HG02938 (cell line): ENCODE measurements around the gene RAP1B.

Experiments used
- ATAC-seq: cut with Tn5 transposase; IDR thresholded peaks from one replicate; pipeline ENCODE4 v1.9.1; 2021; ENCODE audit warnings: mild to moderate bottlenecking, moderate library complexity; ENCODE audit not compliant: unreplicated experiment

RAP1B gene

DNA sequence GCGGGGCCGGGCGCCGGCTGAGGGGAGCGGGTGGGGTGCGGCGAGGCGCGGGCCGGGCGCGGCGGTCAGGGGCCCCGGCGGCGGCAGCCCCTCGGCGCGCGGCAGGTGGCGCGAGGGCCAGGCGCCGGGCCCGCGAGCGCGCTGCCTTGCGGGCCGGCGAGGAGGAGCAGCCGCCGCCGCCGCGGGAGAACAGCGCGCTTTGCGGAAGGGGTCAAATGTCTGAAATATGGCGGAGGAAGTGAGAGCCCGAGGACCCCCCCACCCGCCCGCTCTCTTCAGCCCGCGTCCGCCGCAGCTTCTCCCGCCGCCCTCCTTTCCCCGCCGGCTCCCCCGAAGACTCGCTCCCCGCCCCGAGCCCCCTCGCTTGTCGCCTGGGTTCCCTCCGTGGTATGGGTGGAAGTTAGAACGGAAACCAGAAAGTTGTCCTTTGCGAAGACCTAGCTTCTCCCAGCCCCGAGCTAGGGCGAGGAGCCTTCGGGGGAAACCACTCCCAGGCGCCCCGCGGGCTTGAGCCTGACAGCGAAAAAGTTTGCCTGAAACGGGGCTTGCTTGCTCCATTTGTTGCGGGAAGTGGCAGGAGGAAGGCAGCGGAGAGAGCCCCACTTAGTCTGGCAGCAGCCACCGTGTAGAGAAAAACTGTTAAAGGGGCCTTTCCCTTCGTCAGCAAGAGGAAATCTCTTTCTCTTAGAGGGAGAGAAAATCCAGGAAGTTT, 551 bp downstream of the RAP1B start:
- peak; percentile 34 for ATAC-seq

DNA sequence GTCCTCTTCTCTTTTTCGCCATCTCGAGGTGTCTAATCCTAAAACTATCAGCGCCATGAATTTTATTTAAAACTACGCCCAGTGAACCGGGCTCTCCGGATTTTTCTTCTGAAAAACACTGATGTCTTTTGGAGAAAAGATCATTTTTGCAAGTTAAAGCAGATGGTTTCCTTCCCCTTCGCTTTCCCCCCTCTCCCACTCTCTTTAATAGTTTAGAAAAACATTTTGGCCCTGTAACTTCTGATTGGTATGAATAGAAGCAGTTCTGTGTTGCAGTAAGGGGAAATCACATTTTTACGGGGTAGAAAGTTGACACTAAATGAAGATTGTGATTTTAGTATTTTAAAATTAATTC, 1.1 kb downstream of the RAP1B start:
- ATAC-seq, result no peak

DNA sequence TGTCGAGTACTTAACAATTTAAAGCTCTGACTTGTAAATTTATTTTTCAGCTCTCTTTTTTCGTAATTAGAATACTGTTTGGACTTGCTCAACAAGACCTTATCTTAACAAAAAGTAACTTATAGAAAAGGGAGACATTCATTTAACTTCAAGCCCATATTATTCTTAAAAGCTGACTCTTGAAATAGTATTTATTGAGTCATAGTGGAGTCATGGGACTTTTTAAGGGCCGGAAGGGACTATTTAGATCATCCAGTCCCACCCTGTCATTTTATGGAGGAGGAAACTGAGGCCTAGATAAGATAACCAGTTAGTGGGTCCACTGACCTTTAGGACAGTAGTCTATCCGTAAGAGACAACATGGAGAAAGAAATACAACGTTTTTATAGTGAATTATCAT, 1.5 kb downstream of the RAP1B start:
- no peak for ATAC-seq

DNA sequence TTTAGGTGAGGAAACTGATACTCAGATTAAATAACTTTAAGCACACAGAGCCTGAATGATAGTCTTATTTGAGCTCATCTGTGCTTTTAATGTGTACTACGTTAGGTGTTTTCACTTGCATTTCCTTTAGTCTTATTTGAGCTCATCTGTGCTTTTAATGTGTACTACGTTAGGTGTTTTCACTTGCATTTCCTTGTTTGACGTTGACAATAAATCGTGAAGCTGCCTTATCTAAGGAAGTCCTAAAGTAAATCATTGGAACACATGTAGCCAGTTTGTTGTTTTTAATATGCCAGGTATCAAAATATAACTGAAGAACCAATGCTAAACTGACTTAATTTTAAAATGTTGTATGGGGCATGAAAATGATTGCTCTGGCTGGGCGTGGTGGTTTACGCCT, 2.0 kb downstream of the RAP1B start:
- ATAC-seq, result no peak

DNA sequence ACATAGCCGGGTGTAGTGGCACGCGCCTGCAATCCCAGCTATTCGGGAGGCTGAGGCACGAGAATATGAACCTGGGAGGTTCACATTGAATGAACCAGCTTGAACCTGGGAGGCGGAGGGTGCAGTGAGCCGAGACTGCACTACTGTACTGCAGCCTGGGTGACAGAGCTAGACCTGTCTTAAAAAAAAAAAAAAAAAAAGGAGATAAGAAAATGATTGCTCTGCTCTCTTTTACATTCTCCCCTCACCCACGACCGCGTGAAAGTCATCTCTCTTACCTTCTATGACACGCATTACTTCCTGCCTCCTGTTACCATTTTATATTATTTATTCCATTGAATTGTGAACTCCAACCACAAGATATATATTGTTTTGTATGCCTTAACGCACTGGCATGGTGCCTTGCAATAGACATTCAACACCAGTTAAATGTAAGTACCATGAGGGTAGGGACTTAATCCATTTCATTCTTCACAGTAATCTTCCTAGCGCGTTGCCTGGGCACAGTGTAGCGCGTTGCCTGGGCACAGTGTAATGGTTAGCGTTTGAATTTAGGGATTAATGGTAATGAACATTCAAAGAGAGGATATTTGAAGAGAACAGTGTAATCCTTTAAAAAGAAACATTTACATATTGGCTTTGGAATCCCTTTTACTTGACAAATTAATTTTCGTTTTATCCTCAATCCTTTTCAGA, 2.7 kb downstream of the RAP1B start:
- no peak for ATAC-seq

DNA sequence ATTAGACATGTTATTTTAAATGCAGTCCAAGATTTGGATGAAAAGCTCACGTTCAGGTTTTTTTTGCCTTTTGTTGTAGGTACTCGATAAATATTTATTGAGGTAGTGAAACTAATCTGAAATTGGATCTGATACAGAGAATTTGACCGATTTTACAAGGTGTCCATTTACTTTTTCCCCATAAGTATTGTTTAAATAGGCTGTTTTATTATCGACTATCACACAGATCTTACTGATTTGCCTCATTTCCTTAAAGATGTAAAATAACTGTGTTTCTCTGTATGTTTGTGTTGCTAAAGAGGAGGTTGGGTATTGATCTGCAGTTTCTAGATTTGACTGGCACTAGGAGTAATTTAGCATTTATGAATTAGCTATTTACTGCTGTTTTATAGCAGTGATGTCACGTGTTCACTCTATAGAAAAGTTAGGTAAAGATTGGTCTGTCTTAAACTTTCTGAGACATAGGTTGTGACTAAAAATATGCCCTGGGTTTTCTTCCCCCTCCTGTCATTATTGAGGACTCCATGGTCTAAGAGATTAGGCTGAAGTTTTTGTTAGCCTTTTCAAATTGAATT, 3.5 kb downstream of the RAP1B start:
- ATAC-seq, result no peak

DNA sequence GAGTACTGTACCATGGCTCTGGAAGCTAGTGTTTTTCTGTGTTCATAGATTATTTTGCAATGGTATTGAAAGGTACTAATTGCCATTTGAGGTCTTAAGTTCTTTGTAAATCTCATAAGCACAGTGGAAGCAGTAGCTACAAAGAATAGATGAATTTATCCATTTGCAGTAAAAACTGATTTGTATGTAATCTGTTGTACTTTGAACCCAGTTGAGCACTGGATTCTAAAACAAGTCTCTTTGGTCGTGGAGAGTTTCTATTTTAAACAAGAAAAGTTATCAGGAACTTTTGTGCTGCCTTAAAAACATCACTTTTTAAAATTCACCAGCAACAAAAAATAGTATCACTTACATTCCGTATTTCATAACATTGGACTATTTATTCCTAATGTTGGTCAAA, 4.1 kb downstream of the RAP1B start:
- no peak for ATAC-seq

DNA sequence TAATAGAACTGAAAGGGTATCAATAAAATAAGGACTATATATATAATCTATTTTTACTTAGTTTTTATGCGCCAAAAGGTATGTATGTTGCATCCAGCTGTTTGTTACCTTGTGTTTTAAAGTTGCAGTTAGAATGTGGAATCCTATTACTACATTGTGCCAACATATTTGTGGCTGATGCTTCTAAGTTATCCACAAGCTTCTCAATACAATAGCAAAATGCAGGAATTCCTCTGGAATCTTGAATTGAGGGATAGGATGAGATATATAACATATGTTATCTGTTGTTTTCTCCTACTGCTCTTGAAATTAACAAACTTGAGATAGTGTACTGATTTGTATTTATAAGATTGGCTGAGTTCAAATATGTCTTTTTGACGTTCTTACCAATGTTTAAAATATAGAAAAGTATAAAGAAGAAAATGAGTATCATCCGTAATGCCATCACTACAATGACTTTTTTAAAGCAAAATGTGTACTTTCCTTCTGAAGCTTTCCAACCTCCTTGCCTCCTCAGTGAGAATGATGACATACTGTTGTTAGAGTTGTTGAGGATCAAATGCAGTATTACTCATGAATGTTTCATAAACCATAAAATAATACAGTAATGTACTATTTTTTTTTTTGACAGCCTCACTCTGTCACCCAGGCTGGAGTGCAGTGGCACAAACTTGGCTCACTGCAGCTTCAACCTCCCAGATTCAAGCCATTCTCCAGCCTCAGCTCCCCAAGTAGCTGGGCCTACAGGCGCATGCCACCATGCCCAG, 6.6 kb downstream of the RAP1B start:
- ATAC-seq, result no peak

DNA sequence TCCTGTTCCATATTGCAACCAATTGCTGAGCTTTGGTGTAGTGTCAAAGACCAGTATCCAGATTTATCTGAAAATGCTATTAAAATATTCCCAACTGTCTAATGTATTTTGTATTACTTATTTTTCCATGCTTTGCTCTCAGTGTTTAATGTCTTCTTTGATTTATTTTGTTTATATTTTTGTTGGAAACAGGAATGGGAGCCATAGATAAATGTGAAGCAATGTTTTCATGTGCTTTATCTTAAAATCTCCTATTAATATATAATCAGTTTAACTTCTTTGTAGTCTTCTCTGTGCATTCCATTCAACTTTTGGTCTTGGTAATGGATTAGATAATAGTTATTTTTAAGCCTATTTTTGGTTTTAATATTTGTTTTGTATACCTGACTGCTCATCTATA, 8.8 kb downstream of the RAP1B start:
- no peak for ATAC-seq

DNA sequence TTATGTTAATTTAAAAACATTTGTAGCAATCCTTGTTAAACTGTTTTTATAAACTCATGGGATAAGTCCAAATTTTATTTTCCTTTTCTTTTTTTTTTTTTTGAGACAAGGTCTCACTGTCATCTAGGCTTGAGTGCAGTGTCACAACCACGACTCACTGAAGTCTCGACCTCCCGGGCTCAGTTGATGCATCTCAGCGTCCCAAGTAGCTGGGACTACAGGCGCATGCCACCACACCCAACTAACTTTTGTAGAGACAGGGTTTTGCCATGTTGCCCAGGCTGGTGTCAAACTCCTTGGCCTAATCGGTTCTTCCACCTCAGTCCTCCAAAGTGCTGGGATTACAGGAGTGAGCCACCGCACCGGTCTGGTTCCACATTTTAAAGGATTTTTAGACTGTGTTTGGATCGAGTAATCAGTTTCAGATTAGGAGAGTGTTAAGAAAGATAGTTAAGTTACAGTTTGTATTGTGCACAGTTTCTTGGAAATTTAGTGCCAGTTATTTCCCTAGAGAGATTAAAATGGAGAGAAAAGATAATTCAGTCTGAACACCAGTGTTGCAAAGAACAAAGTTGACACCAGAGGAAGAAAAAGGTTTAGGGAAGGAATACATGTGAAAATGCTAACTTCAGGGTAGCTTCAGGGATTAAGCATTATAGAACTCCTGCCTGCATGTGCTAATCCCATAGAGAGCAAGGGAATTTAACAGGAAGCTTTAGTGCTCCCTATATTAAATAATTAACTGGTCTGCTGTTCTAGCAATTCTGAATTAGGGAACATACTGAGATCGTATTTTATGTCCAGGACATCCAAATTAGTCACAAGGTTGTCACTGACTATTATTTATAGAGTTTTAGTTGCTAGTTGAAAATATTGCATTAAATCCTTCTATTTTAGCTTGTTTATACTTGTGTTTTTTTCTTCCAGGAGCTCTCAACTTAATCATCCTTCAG, 10.1 kb downstream of the RAP1B start:
- ATAC-seq, result no peak

DNA sequence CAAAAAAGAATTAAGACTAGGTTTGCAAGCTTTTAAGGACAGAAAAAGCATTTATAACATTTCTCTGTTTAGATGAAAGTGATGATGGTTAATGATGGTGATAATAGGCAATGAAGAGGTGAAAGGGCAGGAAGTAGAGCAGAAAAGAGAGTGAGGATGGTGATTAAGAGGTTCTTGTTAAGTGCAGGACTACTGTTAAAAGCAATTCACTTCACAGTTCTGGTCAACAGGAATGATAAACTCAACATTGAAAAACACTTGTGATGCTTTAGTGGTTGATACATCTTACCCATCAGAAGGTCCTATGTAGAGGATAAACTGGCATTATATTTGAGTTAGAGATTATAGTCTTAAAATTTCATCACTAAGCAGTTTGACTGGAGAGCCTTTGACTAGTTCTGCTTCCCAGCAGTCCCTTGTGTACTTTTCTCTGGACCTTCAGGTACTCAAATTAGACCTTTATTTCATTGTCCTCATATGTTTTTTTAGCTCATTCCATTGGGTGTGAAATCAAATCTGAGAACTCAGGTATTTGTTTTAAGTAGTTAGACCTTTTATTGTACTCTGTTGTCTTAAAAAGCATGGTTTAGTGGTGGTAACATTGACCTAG, 10.9 kb downstream of the RAP1B start:
- ATAC-seq, result no peak

DNA sequence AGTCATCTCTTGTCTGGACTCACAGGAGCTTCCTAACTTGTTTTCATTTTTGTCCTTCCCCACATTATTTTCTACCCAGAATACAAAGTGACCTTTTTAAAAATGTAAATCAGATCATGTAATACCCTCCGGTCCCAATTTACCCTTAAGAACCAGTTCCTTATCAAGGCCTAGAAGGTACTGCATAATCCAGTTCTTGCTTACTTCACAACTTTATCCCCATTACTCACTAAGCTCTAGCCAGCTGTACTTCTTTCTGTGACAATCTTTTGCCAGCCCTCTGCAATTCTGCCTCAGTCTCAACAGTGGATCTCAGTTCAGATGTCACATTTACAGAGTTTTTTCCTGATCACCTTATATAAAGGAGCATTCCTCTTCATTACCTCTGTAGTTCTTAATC, 11.6 kb downstream of the RAP1B start:
- ATAC-seq, result no peak

DNA sequence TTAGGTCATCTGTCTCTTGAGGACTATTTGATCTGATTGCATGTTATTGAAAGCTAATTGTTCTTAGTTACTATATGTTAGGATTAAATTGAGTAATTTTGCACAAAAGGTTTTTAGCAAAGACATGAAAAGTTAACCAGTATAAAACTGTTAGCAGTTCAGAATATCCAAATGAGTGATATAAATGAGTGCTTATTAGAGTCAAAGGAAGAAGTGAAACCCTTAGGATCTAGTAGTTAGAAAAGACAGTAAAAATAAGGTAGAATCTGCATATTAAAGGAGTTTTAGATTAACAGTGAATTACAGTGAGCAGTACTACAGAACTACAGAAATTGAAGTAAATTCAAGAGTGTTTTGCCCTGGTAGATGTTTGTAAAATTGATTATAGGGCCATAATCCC, 12.4 kb downstream of the RAP1B start:
- no peak for ATAC-seq

DNA sequence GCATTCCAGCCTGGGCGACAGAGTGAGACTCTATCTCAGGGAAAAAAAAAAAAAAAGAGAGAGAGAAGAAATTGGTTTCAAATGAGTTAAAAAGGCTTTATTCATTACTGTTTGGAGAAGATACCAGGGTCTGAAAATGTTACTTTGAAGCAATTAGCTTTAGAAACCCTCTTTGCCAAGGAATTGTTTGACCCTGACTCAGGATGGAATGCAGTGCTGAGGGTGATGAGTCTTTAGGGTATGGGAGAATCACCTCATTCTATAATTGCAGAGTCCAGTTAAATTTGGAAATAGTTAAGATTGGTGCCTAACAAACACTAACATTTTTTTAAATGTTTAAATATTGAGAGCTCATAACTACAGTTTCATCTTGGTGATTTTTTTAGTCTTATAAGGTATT, 13.3 kb downstream of the RAP1B start:
- ATAC-seq, result no peak

DNA sequence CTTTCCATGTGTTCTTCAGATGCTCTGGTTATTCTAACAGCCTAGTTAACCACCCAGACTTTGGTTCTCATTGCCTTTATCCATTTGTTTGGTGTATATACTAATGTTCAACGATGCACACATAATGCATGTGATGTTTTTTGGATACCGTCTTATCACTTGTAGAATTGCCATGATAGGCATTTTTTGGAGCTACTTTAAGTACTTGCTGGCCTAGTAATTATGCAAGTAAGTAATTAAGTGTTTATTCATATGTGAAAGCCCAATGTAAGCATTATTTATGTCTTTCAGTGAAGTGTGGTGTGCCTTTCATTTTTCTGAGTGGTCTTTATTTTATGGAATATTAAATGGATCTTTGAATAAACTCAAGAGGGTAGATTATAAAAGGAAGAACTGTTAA, 14.2 kb downstream of the RAP1B start:
- no peak for ATAC-seq

DNA sequence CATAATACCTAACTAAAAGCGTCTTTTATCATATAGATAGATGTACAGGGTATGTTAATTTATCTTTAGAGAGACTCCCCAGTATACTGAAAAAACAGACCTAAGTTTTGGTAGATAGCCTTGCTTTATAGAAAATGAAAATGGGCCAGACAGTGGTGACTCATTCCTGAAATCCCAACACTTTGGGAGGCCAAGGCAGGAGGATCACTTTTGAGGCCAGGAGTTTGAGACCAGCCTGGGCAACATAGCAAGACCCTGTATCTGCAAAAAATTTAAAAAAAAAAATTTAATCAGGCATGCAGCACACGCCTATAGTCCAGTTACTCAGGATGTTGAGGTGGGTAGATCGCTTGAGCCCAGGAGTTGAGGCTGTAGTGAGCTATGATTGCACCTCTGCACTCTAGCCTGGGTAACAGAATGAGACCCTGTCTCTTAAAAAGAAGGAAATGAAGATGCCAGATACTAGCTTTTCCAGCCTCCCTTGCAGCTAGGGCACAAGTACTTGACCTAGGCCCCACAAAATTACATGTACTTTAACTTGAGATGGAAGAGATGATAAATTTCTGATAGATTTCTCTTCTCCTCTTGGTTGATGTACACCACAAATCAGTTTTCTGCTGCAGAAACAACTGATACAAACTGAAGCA, 17.1 kb downstream of the RAP1B start:
- ATAC-seq, result no peak

DNA sequence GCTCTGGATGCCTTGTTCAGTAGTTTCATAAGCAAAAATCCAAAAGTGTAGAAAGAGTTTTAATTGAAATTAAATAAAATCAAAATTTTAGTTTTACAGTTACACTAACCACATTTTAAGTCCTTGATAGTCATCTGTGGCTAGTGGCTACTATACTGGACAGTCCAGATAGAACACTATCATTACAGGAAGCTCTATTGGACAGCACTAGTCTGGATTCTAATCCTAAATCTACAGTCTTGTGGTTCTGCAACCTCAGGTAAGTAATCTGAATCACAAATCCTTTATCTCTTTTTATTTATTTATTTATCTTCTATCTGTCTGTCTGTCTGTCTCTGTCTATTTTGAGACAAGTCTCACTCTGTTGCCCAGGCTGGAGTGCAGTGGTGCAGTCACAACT, 18.0 kb downstream of the RAP1B start:
- no peak for ATAC-seq

DNA sequence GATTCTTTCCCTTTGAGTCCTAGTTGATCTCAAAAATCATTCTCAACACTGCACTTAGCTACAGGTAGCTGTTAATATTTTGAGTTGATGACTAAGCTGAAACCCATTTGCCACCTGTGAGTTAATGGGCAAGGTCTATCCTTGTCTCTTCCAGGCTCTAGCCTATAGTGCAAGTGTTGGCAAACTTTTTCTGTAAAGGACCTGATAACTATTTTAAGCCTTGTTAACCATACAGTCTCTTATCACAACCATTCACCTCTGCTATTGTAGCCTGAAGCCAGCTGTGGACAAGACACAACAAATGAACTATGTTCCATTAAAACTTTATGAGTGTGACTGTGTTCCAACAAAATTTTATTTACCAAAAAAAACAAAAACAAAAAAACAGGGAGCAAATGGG, 19.4 kb downstream of the RAP1B start:
- ATAC-seq, result no peak

DNA sequence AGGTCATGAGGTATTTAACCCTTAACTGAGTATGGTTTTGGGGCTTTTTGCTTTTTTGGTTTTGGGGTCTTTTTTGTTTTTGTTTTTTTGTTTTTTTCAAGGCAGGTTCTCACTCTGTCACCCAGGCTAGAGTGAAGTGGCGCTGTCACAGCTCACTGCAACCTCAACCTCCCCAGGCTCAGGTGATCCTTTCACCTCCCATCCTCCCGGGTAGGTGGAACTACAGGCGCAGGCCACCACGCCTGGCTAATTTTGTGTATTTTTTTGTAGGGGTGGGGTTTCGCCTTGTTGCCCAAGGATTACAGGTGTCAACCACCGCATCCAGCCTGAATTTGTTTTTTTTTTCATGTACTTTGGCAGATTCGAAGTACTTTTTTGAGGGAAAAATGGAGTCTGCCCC, 19.9 kb downstream of the RAP1B start:
- no peak for ATAC-seq

DNA sequence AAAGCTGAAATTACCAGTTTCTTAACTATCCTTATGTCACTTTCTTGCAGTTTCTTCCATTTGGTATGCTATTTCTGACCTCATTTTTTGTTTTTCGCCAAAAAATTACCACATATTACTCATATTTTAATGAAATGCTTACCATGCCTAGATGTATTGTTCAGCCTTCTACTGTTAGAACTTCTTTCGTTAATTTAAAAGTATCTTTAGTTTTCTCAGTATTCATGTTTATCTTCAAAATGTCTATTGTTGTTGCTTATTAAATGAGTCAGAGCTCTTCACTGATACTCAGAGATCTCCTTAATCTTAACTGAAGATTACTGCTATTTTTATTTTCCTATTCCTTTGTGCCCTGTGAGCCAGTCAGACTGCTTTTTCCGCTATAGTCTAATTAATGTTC, 20.5 kb downstream of the RAP1B start:
- no peak for ATAC-seq
